GM12874 (cell line): Measurements from ENCODE around the gene CFDP1.

ENCODE experiments used
- CTCF ChIP-seq: IDR thresholded peaks from 2 replicates; pipeline ENCODE4 v1.5.1; 2011; ENCODE audit warnings: low read depth, mild to moderate bottlenecking, control low read depth, low read length, moderate library complexity; ENCODE audit not compliant: insufficient read depth

CFDP1 gene

GRCh38 chr16:75250089-75250808 is 183.1 kb downstream of the CFDP1 start:
- no peak for TF ChIP-seq CTCF

DNA sequence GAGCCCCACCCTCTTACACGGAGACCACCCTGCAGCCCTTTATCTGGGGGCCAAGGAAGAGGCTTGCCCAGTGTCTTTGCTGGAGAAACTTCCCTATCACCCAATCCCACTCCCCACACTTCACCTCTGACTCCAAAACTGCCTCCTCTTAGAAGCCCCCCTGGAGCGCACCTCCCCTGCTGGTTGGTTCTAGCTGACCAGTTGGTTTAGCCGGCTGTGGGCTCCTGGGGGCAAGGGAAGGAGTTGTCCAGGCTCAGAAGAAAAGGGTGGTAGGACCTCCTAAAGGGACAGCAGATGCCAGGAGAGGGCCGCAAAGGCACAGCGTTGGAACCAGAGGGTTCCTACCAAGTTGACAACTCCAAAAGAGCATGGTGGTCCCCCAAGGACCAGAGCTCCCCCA is 183.9 kb downstream of the CFDP1 start:
- TF ChIP-seq CTCF, result no peak

GRCh38 chr16:75248536-75249380 is 184.5 kb downstream of the CFDP1 start:
- no peak for TF ChIP-seq CTCF

GRCh38 chr16:75248142-75248535 is 185.2 kb downstream of the CFDP1 start:
- TF ChIP-seq CTCF, result no peak

DNA sequence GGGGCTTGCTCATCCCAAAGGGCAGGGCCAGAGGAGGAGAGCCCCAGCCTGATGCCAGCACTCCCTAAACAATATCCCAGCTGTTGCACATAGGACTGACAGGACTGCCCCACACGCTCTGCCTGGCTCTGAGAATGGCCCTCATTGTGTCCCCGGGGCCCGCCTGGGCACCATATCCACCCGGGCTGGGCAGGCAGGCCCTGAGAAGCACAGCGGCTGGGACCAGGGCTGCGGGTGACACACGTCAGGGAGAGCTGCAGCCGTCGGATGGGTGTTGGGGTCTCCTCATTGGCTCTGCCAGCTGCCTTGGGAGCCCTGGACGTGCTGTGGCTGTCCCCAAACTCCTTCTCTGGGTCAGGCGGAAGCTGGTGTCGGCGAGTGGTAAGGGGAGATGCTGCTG is 186.1 kb downstream of the CFDP1 start:
- no peak for TF ChIP-seq CTCF

- TF ChIP-seq CTCF, result no peak
Observed at GRCh38 chr16:75246504-75247205, 186.6 kb downstream of the CFDP1 start.

GRCh38 chr16:75244844-75245758 is 188.2 kb downstream of the CFDP1 start:
- no peak for TF ChIP-seq CTCF
